SU-DHL-6 (cell line): ENCODE results near the gene MAPK11.

Experiments
- H2AFZ ChIP-seq: fragments of 200-600 bp; sonication (generic); 2 replicates; pipeline ENCODE4 v1.6.1; 2014; ENCODE audit warnings: low read depth, mild to moderate bottlenecking, moderate library complexity, mixed read lengths, antibody characterized with exemption, low read length; ENCODE audit not compliant: severe bottlenecking
- H3F3A ChIP-seq: fragments of 200-600 bp; shearing (Covaris generic); 2 replicates; pipeline ENCODE4 v1.6.0; 2016; ENCODE audit warnings: antibody characterized with exemption, mild to moderate bottlenecking; ENCODE audit not compliant: insufficient read depth
- H3K27ac ChIP-seq: fragments of 200-600 bp; sonication (generic); 2 replicates; pipeline ENCODE4 v1.5.1; 2016; ENCODE audit warnings: low read depth, mild to moderate bottlenecking, low read length, moderate library complexity, mixed read lengths
- H3K27me3 ChIP-seq: fragments of 200-600 bp; sonication (generic), shearing (Covaris generic); 2 replicates; pipeline ENCODE4 v1.6.0; 2014; ENCODE audit warnings: mild to moderate bottlenecking, low read length
- H3K36me3 ChIP-seq: fragments of 200-600 bp; sonication (generic); 2 replicates; pipeline ENCODE4 v1.6.1; 2014; ENCODE audit warnings: mild to moderate bottlenecking, low read length, mixed read lengths
- H3K4me2 ChIP-seq: fragments of 300-600, 200-600 bp; shearing (Covaris generic), sonication (generic); 2 replicates; pipeline ENCODE4 v1.6.0; 2014; ENCODE audit warnings: low read length, low read depth, mild to moderate bottlenecking; ENCODE audit not compliant: poor library complexity, severe bottlenecking
- H3K4me3 ChIP-seq: fragments of 200-600 bp; sonication (generic); 2 replicates; pipeline ENCODE4 v1.5.1; 2014; ENCODE audit warnings: antibody characterized with exemption, low read length, mild to moderate bottlenecking, mixed read lengths; ENCODE audit not compliant: insufficient read depth, poor library complexity, severe bottlenecking
- H3K79me2 ChIP-seq: fragments of 200-600 bp; sonication (generic); 2 replicates; pipeline ENCODE4 v1.6.1; 2014; ENCODE audit warnings: mild to moderate bottlenecking, low read length, moderate library complexity; ENCODE audit not compliant: insufficient read depth
- H3K9ac ChIP-seq: fragments of 200-600 bp; sonication (generic); 2 replicates; pipeline ENCODE4 v1.7.0; 2014; ENCODE audit warnings: mild to moderate bottlenecking, low read length
- H3K9me2 ChIP-seq: fragments of 200-600 bp; sonication (generic); replicated peaks from 2 replicates; pipeline ENCODE4 v1.6.1; 2014; ENCODE audit warnings: low read length; ENCODE audit not compliant: insufficient read depth
- H3K9me3 ChIP-seq: fragments of 200-600 bp; sonication (generic); 2 replicates; pipeline ENCODE4 v1.6.1; 2014; ENCODE audit warnings: low read length, mixed read lengths; ENCODE audit not compliant: insufficient read depth
- H4K20me1 ChIP-seq: fragments of 200-600 bp; sonication (generic); 2 replicates; pipeline ENCODE4 v1.6.1; 2014; ENCODE audit warnings: low read depth, mild to moderate bottlenecking, antibody characterized with exemption, low read length, moderate library complexity, mixed read lengths
- CTCF ChIP-seq: fragments of 200-600 bp; sonication (generic); IDR thresholded peaks from one replicate; pipeline ENCODE4 v1.5.1; 2017; ENCODE audit warnings: antibody characterized with exemption, mild to moderate bottlenecking, low read length, moderate library complexity; ENCODE audit not compliant: insufficient read depth, poor library complexity, severe bottlenecking
- EZH2phosphoT487 ChIP-seq: fragments of 200-600 bp; sonication (generic), shearing (Covaris generic); conservative IDR thresholded peaks from 2 replicates; pipeline ENCODE4 v1.6.1; 2018; ENCODE audit warnings: mild to moderate bottlenecking, antibody characterized with exemption, low read length, moderate library complexity, mixed read lengths

Gene MAPK11

DNA sequence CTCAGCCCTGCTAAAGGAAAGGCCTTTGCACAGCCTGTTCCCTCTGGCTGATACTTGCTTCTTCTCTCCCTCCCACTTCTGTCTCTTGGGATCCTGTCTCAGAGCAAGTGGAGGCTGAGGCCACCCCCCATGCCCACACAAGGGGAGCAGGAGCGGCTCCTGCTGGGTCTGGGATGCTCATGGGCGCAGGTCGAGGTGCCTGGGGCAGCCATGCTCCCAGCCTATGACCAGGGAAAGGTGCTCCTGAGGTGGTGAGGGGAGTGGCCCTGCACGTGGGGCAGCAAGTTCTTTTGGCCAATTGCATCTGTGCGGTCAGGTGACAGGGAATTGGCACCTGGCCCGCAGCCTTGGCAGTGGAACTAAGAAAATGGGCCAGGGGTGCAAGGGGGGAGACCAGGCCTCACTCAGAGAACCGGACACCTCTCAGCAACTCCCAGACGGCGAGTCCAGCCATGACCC lies 1.5 kb downstream of the MAPK11 start:
- no peaks in the 10 kb centered on the region for H3K9me3 ChIP-seq
- no peaks in the 10 kb centered on the region for H3K27me3 ChIP-seq
- H2AFZ ChIP-seq, result no peak overlapping the region
- no peaks in the 10 kb centered on the region for H3K36me3 ChIP-seq
- H3K4me2 ChIP-seq, result no peak overlapping the region
- no peaks in the 10 kb centered on the region for H3K9me2 ChIP-seq
- H4K20me1 ChIP-seq, result no peaks in the 10 kb centered on the region
- no peaks in the 10 kb centered on the region for H3K79me2 ChIP-seq
- no peaks in the 10 kb centered on the region for H3F3A ChIP-seq
- H3K4me3 ChIP-seq, result no peak overlapping the region
- H3K27ac ChIP-seq, result no peak overlapping the region
- TF ChIP-seq CTCF (no peak), EZH2phosphoT487 (no peak)
- no peak overlapping the region for H3K9ac ChIP-seq

DNA sequence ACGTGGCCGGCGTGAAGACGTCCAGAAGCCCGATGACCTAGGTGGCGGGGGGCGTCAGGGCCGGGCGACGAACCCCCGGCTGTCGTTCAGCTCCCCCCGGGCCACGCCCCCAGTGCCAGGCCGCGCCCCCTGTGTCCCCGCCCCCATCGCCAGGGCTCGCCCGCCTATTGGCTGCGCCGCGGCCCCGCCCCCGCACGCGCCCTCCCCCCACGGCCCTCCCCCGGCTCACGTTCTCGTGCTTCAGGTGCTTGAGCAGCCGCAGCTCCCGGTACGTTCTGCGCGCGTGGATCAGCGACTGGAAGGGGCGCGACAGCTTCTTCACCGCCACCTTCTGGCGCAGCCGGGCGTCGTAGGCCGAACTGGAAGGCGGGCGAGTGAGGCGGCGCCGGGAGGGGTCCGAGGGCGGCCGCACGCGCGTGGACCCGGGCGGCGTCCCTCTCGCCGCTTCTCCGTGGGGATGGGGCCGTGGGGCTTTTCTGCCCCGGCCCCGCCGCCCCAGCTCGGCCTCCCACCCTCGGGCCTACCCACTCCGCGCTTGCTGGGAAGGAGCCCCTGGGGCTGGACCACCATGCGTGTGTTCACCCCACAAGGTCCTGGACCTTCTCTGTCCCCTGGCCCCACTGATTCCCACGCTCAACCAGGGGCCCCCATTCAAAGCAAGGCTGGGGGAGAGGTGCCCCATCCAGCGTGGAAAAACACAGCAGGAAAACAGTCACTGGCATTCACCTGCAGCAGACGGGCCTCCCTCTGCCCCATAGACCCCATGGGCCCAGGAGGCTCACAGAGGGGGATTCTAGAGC lies 2.4 kb downstream of the MAPK11 start:
- H3K27me3 ChIP-seq, result no peaks in the 10 kb centered on the region
- H3K79me2 ChIP-seq, result no peaks in the 10 kb centered on the region
- no peaks in the 10 kb centered on the region for H3K9me2 ChIP-seq
- H3K4me3 ChIP-seq, result no peak overlapping the region
- no peak for TF ChIP-seq EZH2phosphoT487
- no peak for TF ChIP-seq CTCF
- no peak overlapping the region for H3K27ac ChIP-seq
- no peaks in the 10 kb centered on the region for H3K36me3 ChIP-seq
- H2AFZ ChIP-seq, result no peak overlapping the region
- H3K9ac ChIP-seq, result no peak overlapping the region
- no peak overlapping the region for H3K4me2 ChIP-seq
- no peaks in the 10 kb centered on the region for H4K20me1 ChIP-seq
- no peaks in the 10 kb centered on the region for H3F3A ChIP-seq
- H3K9me3 ChIP-seq, result no peaks in the 10 kb centered on the region

DNA sequence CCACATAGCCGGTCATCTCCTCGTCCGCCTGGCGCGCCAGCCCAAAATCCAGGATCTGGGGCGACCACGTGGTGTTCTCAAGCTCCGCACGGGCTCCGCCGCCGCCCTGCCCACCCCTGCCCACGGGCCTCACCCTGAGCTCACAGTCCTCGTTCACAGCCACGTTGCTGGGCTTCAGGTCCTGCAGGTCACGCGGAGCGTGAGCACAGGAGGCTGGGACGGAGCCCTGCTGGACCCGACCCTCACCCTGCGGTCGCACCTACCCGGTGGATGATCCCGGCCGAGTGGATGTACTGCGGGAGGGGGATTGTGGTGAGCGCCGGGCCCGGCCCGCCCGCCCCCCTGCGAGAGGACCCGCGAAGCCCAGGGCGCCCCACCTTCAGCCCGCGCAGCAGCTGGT lies 3.2 kb downstream of the MAPK11 start:
- no peak for TF ChIP-seq CTCF
- no peak for TF ChIP-seq EZH2phosphoT487
- H3K9ac ChIP-seq, result no peak overlapping the region
- no peak overlapping the region for H3K4me2 ChIP-seq
- H4K20me1 ChIP-seq, result no peaks in the 10 kb centered on the region
- no peaks in the 10 kb centered on the region for H3K27me3 ChIP-seq
- H3K4me3 ChIP-seq, result no peak overlapping the region
- H3K36me3 ChIP-seq, result no peaks in the 10 kb centered on the region
- no peaks in the 10 kb centered on the region for H3K79me2 ChIP-seq
- H3F3A ChIP-seq, result no peaks in the 10 kb centered on the region
- no peak overlapping the region for H3K27ac ChIP-seq
- H3K9me3 ChIP-seq, result no peaks in the 10 kb centered on the region
- H3K9me2 ChIP-seq, result no peaks in the 10 kb centered on the region
- H2AFZ ChIP-seq, result no peak overlapping the region
